K562 (cell line): ENCODE results near the gene ISG20L2. TPM values are rescaled to one million over a fixed set of nuclear protein-coding genes. Genes with fewer than 3 reads are reported as not detected.

Experiments used
- ATAC-seq: fragments of 200-7000 bp; cut with Tn5 transposase; 3 replicates; pipeline ENCODE4 v1.9.1; 2020; ENCODE audit warnings: moderate library complexity
- BruUV-seq: library from RNA; stranded (reverse); fragments of 400-500 nt; replicated peaks from 2 replicates; lab custom pipeline; 2021; lab: Mats Ljungman, UMichigan
- CTCF ChIA-PET: fragments of 300-600 bp; formaldehyde crosslinking; extraction: SDS; loops from one replicate; lab custom pipeline; 2021; ENCODE audit warnings: low intra/inter-chr PET ratio; lab: Yijun Ruan, JAX
- POLR2A ChIA-PET: fragments of 300-600, 350-650 bp; sonication (Branson Sonifier 250); formaldehyde crosslinking; extraction: SDS; loops from one replicate; lab custom pipeline; 2021; ENCODE audit warnings: antibody characterized with exemption, inconsistent platforms; lab: Yijun Ruan, JAX
- DNase-seq, 4 experiments: peaks; one replicate each; pipeline versions ENCODE4 v3.0.0 to v3.0.0-alpha.2; 2011 to 2018; ENCODE audit warnings: low spot score in 3 of 4, mixed read lengths in 3 of 4; ENCODE audit errors: extremely low read depth in 1 of 4
- FAIRE-seq: peaks from 2 replicates; lab custom pipeline; 2011; peaks lifted over from hg19 to GRCh38; lab: Jason Lieb, UNC
- H2AFZ ChIP-seq: 2 replicates; pipeline ENCODE4 v1.6.0; 2011; ENCODE audit warnings: low read depth, low read length, control low read depth, inconsistent platforms
- H3K27ac ChIP-seq: fragments of 200-600 bp; 3 replicates; pipeline ENCODE4 v1.8.0; 2011; ENCODE audit warnings: low read depth, mild to moderate bottlenecking, control low read depth, inconsistent platforms, low read length, moderate library complexity, mixed read lengths; ENCODE audit errors: extremely low read depth
- H3K27me3 ChIP-seq, 2 experiments: fragments of 300-600 bp in 1 of 2; 2 replicates in 1 of 2; 3 replicates in 1 of 2; pipeline versions ENCODE4 v1.6.0 to v1.8.0; 2011; ENCODE audit warnings: inconsistent platforms in 2 of 2, low read length in 2 of 2, mild to moderate bottlenecking in 1 of 2, mixed read lengths in 1 of 2, moderate library complexity in 1 of 2; ENCODE audit not compliant: control insufficient read depth in 2 of 2, insufficient read depth in 2 of 2
- H3K36me3 ChIP-seq: fragments of 300-600 bp; 3 replicates; pipeline ENCODE4 v1.8.0; 2011; ENCODE audit warnings: mild to moderate bottlenecking, low read length, inconsistent platforms; ENCODE audit not compliant: control insufficient read depth, insufficient read depth
- H3K4me1 ChIP-seq, 2 experiments: fragments of 200-600 bp in 1 of 2; replicated peaks in 1 of 2; 2 replicates in 1 of 2; 3 replicates in 1 of 2; pipeline versions ENCODE4 v1.5.1 to v1.8.0; 2011; ENCODE audit warnings: inconsistent platforms in 2 of 2, low read length in 2 of 2, mild to moderate bottlenecking in 1 of 2, mixed read lengths in 1 of 2, moderate library complexity in 1 of 2; ENCODE audit not compliant: control insufficient read depth in 2 of 2, insufficient read depth in 2 of 2
- H3K4me2 ChIP-seq: 2 replicates; pipeline ENCODE4 v1.6.1; 2011; ENCODE audit warnings: low read length, control low read depth, inconsistent platforms, mixed read lengths; ENCODE audit not compliant: insufficient read depth
- H3K4me3 ChIP-seq: fragments of 200-600 bp; sonication (generic), shearing (Covaris generic); 2 replicates; pipeline ENCODE4 v1.5.1; 2016; ENCODE audit warnings: control low read depth, inconsistent platforms
- H3K79me2 ChIP-seq: fragments of 200-600 bp; 3 replicates; pipeline ENCODE4 v1.8.0; 2011; ENCODE audit warnings: low read length, inconsistent platforms; ENCODE audit not compliant: control insufficient read depth, insufficient read depth
- H3K9ac ChIP-seq, 2 experiments: 2 replicates each; pipeline versions ENCODE4 v1.6.0 to v1.6.1; 2011; ENCODE audit warnings: low read depth in 2 of 2, low read length in 2 of 2, control low read depth in 1 of 2, inconsistent platforms in 1 of 2, mild to moderate bottlenecking in 1 of 2, mixed read lengths in 1 of 2; ENCODE audit not compliant: insufficient read depth in 1 of 2
- H3K9me1 ChIP-seq: one replicate; pipeline ENCODE4 v1.6.0; 2011; ENCODE audit warnings: inconsistent platforms, mild to moderate bottlenecking, low read length, moderate library complexity; ENCODE audit not compliant: control insufficient read depth, insufficient read depth
- H3K9me3 ChIP-seq: replicated peaks from 2 replicates; pipeline ENCODE4 v1.5.1; 2011; ENCODE audit warnings: low read depth, low read length, inconsistent platforms; ENCODE audit not compliant: control insufficient read depth, insufficient read depth
- H4K20me1 ChIP-seq: replicated peaks from 2 replicates; pipeline ENCODE4 v1.6.1; 2011; ENCODE audit warnings: low read length, inconsistent platforms, mixed read lengths; ENCODE audit not compliant: control insufficient read depth, insufficient read depth
- CLOCK ChIP-seq: fragments of 250-450 bp; sonication (Bioruptor Pico); IDR thresholded peaks from 2 replicates; pipeline ENCODE4 v1.4.0; 2020; ENCODE audit warnings: mild to moderate bottlenecking, moderate library complexity, borderline replicate concordance
- WGBS: fragments of 100-300 bp; shearing (Covaris generic); methylation state at CpG from one replicate; pipeline ENCODE4 v1.1.6; 2016; ENCODE audit warnings: low coverage, mixed read lengths; ENCODE audit not compliant: insufficient coverage; ENCODE audit errors: missing lambda C conversion rate; 5-methylcytosine and 5-hydroxymethylcytosine counted together
- in situ Hi-C: fragments of 300-500 bp; cut with MboI; formaldehyde crosslinking; loops from 4 replicates; pipeline ENCODE4 v1.15.0; 2018; ENCODE audit warnings: inconsistent platforms, mixed read lengths
- intact Hi-C: fragments of 100-400 bp; cut with micrococcal nuclease; formaldehyde crosslinking; loops from 2 replicates; pipeline ENCODE4 v1.14.2; 2022
- polyA plus RNA-seq, 8 experiments: library from polyadenylated mRNA; depleted of rRNA in 4 of 8; stranded (reverse) in 5 of 8; unstranded in 3 of 8; fragments of >200 nt; fragmentation: Nextera tagmentation in 2 of 8; fragmentation: Illumina TruSeq in 1 of 8; extraction: Ambion mirVana in 2 of 8; extraction: Trizol in 1 of 8; gene quantifications; 2 replicates each; pipeline versions ENCODE4 v1.2.1 to v1.2.3, GENCODE V29; 2011 to 2014; ENCODE audit warnings: inconsistent platforms in 1 of 8, missing spikeins in 1 of 8
- total RNA-seq, 7 experiments: library from RNA; depleted of rRNA in 6 of 7; stranded (reverse); fragments of >200 nt in 6 of 7; fragmentation: Illumina TruSeq in 2 of 7; extraction: Trizol in 2 of 7; gene quantifications; 2 replicates each; pipeline versions ENCODE4 v1.2.1 to v1.2.3, GENCODE V29; 2011 to 2021; ENCODE audit warnings: low replicate concordance in 1 of 7

ISG20L2 gene
- total and polyA plus RNA-seq, 9 of the 15 experiments (the other 6 are each of a cell fraction or from before 2014, with no cell fraction given) = 21.3 to 130 (median 50.3) TPM

DNA sequence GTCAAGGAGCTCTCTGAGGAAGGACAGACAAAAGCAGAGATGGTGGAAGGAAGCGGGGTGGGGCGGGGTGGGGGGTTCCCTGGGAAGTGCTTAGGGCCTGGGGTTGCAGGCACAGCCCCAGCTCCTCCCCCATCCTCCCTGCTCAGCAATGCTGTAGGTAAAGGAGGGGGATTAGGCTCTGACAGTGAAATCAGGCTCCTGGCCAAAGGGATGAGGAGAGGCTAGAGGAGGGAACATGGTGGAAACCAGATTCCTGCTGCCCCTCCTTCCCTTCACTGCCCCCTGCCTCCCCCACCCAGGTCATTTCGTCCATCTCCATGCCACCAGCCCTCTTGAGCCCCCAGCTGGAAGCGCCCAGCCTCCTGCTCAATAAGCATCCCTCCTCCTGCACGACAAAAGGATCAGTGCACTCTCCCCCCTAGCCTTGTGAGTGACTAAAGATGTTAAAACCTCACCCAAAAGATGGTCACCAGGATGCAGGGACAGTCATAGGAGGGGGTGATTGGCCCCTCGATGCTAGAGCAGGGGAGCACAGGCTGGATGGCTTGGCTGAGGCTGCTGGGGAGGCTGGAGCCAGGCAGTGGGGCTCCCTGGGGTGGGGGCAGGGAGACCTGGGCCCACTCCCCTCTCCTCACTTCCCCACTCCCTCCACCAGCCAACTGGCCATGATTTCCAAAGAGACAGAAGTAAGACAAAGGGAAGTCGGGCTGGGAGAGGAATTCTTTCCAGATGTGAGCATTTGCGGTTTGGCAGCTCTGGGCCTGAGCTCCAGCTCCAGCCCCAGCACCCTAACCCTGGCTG is 20.9 kb downstream of the ISG20L2 start:
- intact Hi-C loops = no loop called here
- H3K9me1 ChIP-seq = no peaks in the 10 kb centered on the region
- ATAC-seq = no peak
- no peak overlapping the region for H3K4me3 ChIP-seq
- no peak for TF ChIP-seq CLOCK
- no peaks in the 10 kb centered on the region for H3K79me2 ChIP-seq
- H3K4me1 ChIP-seq = peaks cover 7 to 26% of the 10 kb centered on the region in 2 experiments; a peak in 4 of 5 replicates
- H3K9ac ChIP-seq = no peak overlapping the region
- in situ Hi-C loops = no loop called here
- H3K36me3 ChIP-seq = no peaks in the 10 kb centered on the region
- ChIA-PET CTCF (interaction anchor here (2.7 to 4.4 kb wide), 2 partner anchors 18 to 48 kb away, joined by 36 to 64 read pairs; no protein-coding TSS in a partner anchor), POLR2A (interaction anchor here (0.5 to 3.0 kb wide), 13 partner anchors 8 to 541 kb away, joined by 3 to 21 read pairs (median 3); partner anchors contain the start of gene MRPL24)
- H3K4me2 ChIP-seq = no peak overlapping the region
- FAIRE-seq = no peak
- no peaks in the 10 kb centered on the region for H3K9me3 ChIP-seq
- no peaks in the 10 kb centered on the region for H3K27me3 ChIP-seq
- no peaks in the 10 kb centered on the region for H4K20me1 ChIP-seq
- no peak overlapping the region for H3K27ac ChIP-seq
- no TSS peak for BruUV-seq
- 22% methylated on average over 3 of the region's 8 CpGs for WGBS
- H2AFZ ChIP-seq = no peak overlapping the region
- no peak for DNase-seq
